CD4-positive, alpha-beta T cell (primary cell): ENCODE data around the gene ARHGAP30. TPM values are rescaled to one million over a fixed set of nuclear protein-coding genes. Genes with fewer than 3 reads are reported as not detected.

Source experiments
- ATAC-seq: fragments of 200-7000 bp; cut with Tn5 transposase; one replicate; pipeline ENCODE4 v1.10.0; 2022; ENCODE audit warnings: mild to moderate bottlenecking; ENCODE audit not compliant: poor library complexity
- CTCF ChIA-PET: fragments of 350-600 bp; sonication (Branson Sonifier 250); formaldehyde crosslinking; loops from one replicate; lab custom pipeline; 2021; ENCODE audit warnings: antibody characterized with exemption, inconsistent platforms; lab: Charles Lee
- POLR2A ChIA-PET: fragments of 350-600 bp; sonication (Branson Sonifier 250); formaldehyde crosslinking; loops from one replicate; lab custom pipeline; 2021; ENCODE audit warnings: antibody characterized with exemption, inconsistent platforms; lab: Charles Lee
- DNase-seq, 14 experiments: peaks; one replicate each; pipeline ENCODE4 v3.0.0-alpha.2; 2013 to 2020; ENCODE audit warnings: mixed read lengths in 2 of 14
- H3K27ac ChIP-seq, 2 donors: one replicate each; pipeline versions ENCODE4 v1.5.1 to v1.7.0; 2013; ENCODE audit warnings: low read length in 2 of 2, low read depth in 1 of 2, mild to moderate bottlenecking in 1 of 2
- H3K27me3 ChIP-seq, 2 experiments: 1 replicate in 1 of 2; 2 replicates in 1 of 2; pipeline versions ENCODE4 v1.6.1 to v1.7.0; 2013; ENCODE audit warnings: low read length in 2 of 2, control low read depth in 1 of 2, mild to moderate bottlenecking in 1 of 2, moderate library complexity in 1 of 2; ENCODE audit not compliant: insufficient read depth in 2 of 2, control insufficient read depth in 1 of 2
- H3K36me3 ChIP-seq: one replicate; pipeline ENCODE4 v1.6.1; 2013; ENCODE audit warnings: low read length, control low read depth; ENCODE audit not compliant: insufficient read depth
- H3K4me1 ChIP-seq: one replicate; pipeline ENCODE4 v1.6.1; 2013; ENCODE audit warnings: low read length, control low read depth; ENCODE audit not compliant: insufficient read depth
- H3K4me3 ChIP-seq: one replicate; pipeline ENCODE4 v1.5.1; 2013; ENCODE audit warnings: mild to moderate bottlenecking, low read length, moderate library complexity
- H3K9me3 ChIP-seq, 2 experiments: 1 replicate in 1 of 2; 2 replicates in 1 of 2; pipeline versions ENCODE4 v1.6.1 to v1.7.0; 2013; ENCODE audit warnings: low read length in 2 of 2, mild to moderate bottlenecking in 2 of 2, control low read depth in 1 of 2, moderate library complexity in 1 of 2; ENCODE audit not compliant: control insufficient read depth in 1 of 2, insufficient read depth in 1 of 2
- H3K27ac Mint-ChIP-seq: one replicate; pipeline ENCODE4 v1.8.0; 2020; ENCODE audit warnings: mixed read lengths
- H3K27me3 Mint-ChIP-seq: one replicate; pipeline ENCODE4 v1.8.0; 2021; ENCODE audit warnings: mixed read lengths
- H3K36me3 Mint-ChIP-seq: one replicate; pipeline ENCODE4 v1.8.0; 2021; ENCODE audit warnings: low read depth, mixed read lengths
- H3K4me1 Mint-ChIP-seq: one replicate; pipeline ENCODE4 v1.8.0; 2021; ENCODE audit warnings: low read depth, mixed read lengths
- H3K4me3 Mint-ChIP-seq: one replicate; pipeline ENCODE4 v1.8.0; 2020; ENCODE audit warnings: mild to moderate bottlenecking, mixed read lengths
- H3K9me3 Mint-ChIP-seq: one replicate; pipeline ENCODE4 v1.8.0; 2020; ENCODE audit warnings: mixed read lengths
- intact Hi-C, 2 experiments: fragments of 100-400 bp; cut with DNase I in 1 of 2; cut with micrococcal nuclease in 1 of 2; formaldehyde crosslinking; loops; one replicate each; pipeline versions ENCODE4 v1.15.1 to v1.9.0; 2023 to 2025; cut with DNase I, micrococcal nuclease
- total RNA-seq, 174 experiments: library from RNA in 2 of 174; stranded (reverse) in 2 of 174; gene quantifications; one replicate each; pipeline ENCODE4 v1.2.3 and lab custom pipeline; 2021 to 2026
- TF ChIP-seq, protein P1 (sequence below): fragments of 200-600 bp; IDR thresholded peaks from one replicate; pipeline ENCODE4 v1.8.0; 2022; ENCODE audit warnings: antibody characterized with exemption, mild to moderate bottlenecking

The ARHGAP30 gene
- total RNA-seq, 2 experiments from 2014 or later, result 76.6 to 78.9 TPM

DNA sequence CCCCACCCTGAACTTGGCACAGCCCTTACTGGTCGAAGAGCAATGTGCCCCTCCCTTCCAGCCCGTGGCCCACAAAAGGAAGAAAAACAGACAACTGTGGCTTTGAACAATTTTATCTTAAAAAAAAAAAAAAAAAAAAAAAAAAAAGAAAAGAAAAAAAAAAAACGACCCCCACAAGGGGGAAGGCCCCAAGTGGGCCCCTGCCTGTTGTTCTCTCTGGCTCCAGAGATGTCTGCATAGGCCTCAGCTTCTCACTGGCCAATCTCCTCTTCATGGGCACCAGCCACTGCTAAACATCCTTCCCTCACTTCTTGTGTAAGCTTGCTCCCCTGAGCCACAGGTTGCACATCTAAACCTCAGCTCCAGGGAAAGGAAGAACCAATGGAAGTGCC is 30.5 kb downstream of the ARHGAP30 start:
- POLR2A ChIA-PET, result interaction anchor here (0.6 to 5.0 kb wide), 12 partner anchors 7 to 202 kb away, joined by 3 to 66 read pairs (median 6); partner anchors contain the start of genes ARHGAP30, DEDD, F11R and KLHDC9
- Histone ChIP-seq H3K27me3 (no peaks in the 10 kb centered on the region), H3K36me3 (peaks cover 41% of the 10 kb centered on the region), H3K4me1 (peaks cover 55% of the 10 kb centered on the region), H3K9me3 (no peaks in the 10 kb centered on the region), H3K27ac (peak overlapping the region; percentile 86 to 88), H3K4me3 (peak overlapping the region; percentile 99)
- DNase-seq, result no peak
- no peaks in the 10 kb centered on the region for H3K9me3 Mint-ChIP-seq
- H3K27ac Mint-ChIP-seq, result peak overlapping the region; percentile 91
- peaks cover 44% of the 10 kb centered on the region for H3K4me1 Mint-ChIP-seq
- H3K36me3 Mint-ChIP-seq, result peaks cover 47% of the 10 kb centered on the region
- H3K4me3 Mint-ChIP-seq, result peak overlapping the region; percentile 88
- no peak for ATAC-seq
- H3K27me3 Mint-ChIP-seq, result no peaks in the 10 kb centered on the region
- intact Hi-C loops, result loop anchor here in 1 of 2 experiments (2.0 to 5.0 kb wide), 2 partner anchors 18 to 42 kb away; partner anchors contain the start of gene F11R
- CTCF ChIA-PET, result interaction anchor here (0.6 to 6.6 kb wide), 7 partner anchors 18 to 942 kb away, joined by 3 to 66 read pairs (median 8); partner anchors contain the start of genes ARHGAP30, F11R and KLHDC9
- TF ChIP-seq, protein P1, sequence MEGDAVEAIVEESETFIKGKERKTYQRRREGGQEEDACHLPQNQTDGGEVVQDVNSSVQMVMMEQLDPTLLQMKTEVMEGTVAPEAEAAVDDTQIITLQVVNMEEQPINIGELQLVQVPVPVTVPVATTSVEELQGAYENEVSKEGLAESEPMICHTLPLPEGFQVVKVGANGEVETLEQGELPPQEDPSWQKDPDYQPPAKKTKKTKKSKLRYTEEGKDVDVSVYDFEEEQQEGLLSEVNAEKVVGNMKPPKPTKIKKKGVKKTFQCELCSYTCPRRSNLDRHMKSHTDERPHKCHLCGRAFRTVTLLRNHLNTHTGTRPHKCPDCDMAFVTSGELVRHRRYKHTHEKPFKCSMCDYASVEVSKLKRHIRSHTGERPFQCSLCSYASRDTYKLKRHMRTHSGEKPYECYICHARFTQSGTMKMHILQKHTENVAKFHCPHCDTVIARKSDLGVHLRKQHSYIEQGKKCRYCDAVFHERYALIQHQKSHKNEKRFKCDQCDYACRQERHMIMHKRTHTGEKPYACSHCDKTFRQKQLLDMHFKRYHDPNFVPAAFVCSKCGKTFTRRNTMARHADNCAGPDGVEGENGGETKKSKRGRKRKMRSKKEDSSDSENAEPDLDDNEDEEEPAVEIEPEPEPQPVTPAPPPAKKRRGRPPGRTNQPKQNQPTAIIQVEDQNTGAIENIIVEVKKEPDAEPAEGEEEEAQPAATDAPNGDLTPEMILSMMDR, result no peak

DNA sequence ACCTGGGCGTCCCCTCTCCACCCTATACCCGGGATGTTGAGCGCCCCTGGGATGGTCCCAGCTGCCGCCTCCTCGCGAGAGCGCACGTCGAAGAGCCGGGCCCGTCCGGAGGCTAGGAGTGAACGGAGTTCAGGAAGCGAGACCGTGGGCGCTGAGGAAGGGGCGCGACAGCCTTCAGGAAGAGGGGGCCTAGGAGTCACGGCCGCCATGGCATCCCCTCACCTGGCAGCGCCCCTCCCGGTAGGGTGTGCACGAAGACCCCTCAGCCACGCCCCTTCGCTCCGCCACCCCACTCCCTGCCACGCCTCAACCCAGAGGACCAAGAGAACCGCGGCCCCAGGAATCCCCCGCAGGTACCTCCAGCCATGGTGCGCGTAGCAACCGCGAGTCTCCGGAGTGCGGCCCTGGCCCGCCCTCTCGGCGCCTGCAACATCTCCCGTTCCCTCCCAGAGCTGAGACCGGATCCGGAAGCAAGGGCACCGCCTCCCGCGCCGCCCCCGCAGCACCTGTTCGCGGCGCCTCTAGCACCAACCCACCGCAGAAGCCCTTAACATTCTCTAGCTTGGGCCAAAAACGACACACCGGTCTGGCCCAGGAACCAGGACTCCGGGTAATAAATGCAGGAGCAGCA is 31.1 kb downstream of the ARHGAP30 start, which contains the start of gene TSTD1:
TSS of gene TSTD1 (minus strand) at position 442 of the 631 bp plus-strand sequence. CDS start at position 367, 75 bp downstream.
- DNase-seq (peak; percentile 75 to 96 (median 84)), ATAC-seq (peak; percentile 89)
- H3K9me3 ChIP-seq, result no peaks in the 10 kb centered on the region
- intact Hi-C loops, result loop anchor here in 1 of 2 experiments (2.0 to 5.0 kb wide), 2 partner anchors 18 to 41 kb away; partner anchors contain the start of gene F11R
- peaks cover 47% of the 10 kb centered on the region for H3K36me3 Mint-ChIP-seq
- H3K4me3 Mint-ChIP-seq, result peak within 1 kb of the TSS; percentile 88
- peaks cover 50% of the 10 kb centered on the region for H3K4me1 ChIP-seq
- no peaks in the 10 kb centered on the region for H3K27me3 ChIP-seq
- H3K4me1 Mint-ChIP-seq, result peaks cover 41% of the 10 kb centered on the region
- CTCF ChIA-PET, result interaction anchor here (0.6 to 6.6 kb wide), 8 partner anchors 18 to 942 kb away, joined by 3 to 66 read pairs (median 6); partner anchors contain the start of genes ARHGAP30, F11R and KLHDC9
- H3K36me3 ChIP-seq, result peaks cover 41% of the 10 kb centered on the region
- POLR2A ChIA-PET, result interaction anchor here (0.6 to 5.0 kb wide), 12 partner anchors 8 to 201 kb away, joined by 3 to 66 read pairs (median 6); partner anchors contain the start of genes ARHGAP30, DEDD, F11R and KLHDC9
- H3K27me3 Mint-ChIP-seq, result no peaks in the 10 kb centered on the region
- no peaks in the 10 kb centered on the region for H3K9me3 Mint-ChIP-seq
- peak within 1 kb of the TSS; percentile 99 for H3K4me3 ChIP-seq
- TF ChIP-seq, protein P1, result no peak
- H3K27ac Mint-ChIP-seq, result peak within 1 kb of the TSS; percentile 91
- H3K27ac ChIP-seq, result peak within 1 kb of the TSS; percentile 86 to 88

DNA sequence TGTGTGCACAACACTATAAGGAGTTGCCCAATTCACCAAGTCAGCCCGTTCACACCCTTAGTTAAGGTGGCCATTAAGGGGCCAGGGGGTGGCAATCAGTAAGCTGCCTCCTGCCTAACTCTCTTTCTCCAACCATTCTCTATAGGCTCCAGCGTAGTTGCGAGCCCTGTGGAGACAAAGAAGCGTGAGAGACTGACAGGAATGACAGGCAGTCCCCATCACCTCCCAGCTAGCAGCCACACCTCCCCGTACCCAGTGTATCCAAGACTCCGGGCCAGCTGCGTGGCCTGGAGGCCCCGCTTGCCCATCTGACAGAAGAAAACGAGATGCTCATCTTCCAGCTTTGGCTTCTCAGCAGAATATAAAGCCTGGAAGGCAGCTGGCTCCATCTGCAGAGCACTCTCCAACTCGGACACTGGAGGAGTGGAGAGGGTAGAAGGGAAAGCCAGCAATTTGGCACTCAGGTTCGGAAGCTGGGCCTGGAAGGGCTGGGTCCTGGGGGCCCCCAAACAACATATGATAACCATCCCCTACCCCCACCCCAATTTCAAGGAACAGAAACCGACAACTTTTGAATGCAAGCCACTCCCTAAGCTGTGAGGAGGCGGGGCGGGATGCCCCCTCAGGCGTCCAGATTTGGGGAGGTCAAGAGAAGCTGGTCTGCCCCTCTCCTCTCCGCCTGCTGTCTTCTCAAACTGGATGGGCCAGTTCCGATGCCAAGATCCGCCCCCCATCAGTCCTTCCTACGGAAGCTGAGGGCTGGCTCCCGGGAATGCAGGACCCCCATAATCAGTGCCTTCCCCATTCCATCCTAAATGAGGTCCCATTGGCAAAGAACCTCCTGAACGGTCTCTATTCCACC is 31.8 kb downstream of the ARHGAP30 start:
- intact Hi-C loops, result loop anchor here in 1 of 2 experiments (2.0 to 5.0 kb wide), 2 partner anchors 17 to 41 kb away; partner anchors contain the start of gene F11R
- ATAC-seq, result no peak

More for the DNA sequence above, 31.8 kb downstream of the ARHGAP30 start:
- Mint-ChIP-seq H3K4me1 (peaks cover 36% of the 10 kb centered on the region), H3K36me3 (peaks cover 44% of the 10 kb centered on the region), H3K27me3 (no peaks in the 10 kb centered on the region), H3K27ac (peak overlapping the region; percentile 91), H3K4me3 (peak overlapping the region; percentile 88), H3K9me3 (no peaks in the 10 kb centered on the region)
- Histone ChIP-seq H3K27ac (peak overlapping the region; percentile 86 to 88), H3K4me1 (peaks cover 49% of the 10 kb centered on the region), H3K4me3 (peak overlapping the region; percentile 99), H3K27me3 (no peaks in the 10 kb centered on the region), H3K36me3 (peaks cover 36% of the 10 kb centered on the region), H3K9me3 (no peaks in the 10 kb centered on the region)
- POLR2A ChIA-PET, result interaction anchor here (0.7 to 5.0 kb wide), 10 partner anchors 9 to 128 kb away, joined by 3 to 66 read pairs (median 6); partner anchors contain the start of genes ARHGAP30, DEDD, F11R and KLHDC9
- CTCF ChIA-PET, result interaction anchor here (1.2 to 6.6 kb wide), 6 partner anchors 17 to 61 kb away, joined by 3 to 66 read pairs (median 8); partner anchors contain the start of genes ARHGAP30, F11R and KLHDC9
- DNase-seq, result no peak
- TF ChIP-seq, protein P1, result no peak
